Lung (tissue), 12 donors: ENCODE measurements around the gene PPP1R3D. TPM values are rescaled to one million over a fixed set of nuclear protein-coding genes. Genes with fewer than 3 reads are reported as not detected.
"Not testable (repeated sequence)": the region's sequence is repeated elsewhere in the genome, so short reads cannot be mapped to it uniquely, and the experiment has no call there.

Experiments
- ATAC-seq: fragments of 200-7000 bp; cut with Tn5 transposase; one replicate; pipeline ENCODE4 v1.9.1; 2020; ENCODE audit warnings: moderate number of reproducible peaks; ENCODE audit not compliant: insufficient read depth, low FRiP score
- DNase-seq, 3 donors: peaks; one replicate each; pipeline ENCODE4 v3.0.0-alpha.2; 2013 to 2017
- H3K27ac ChIP-seq, 2 donors: one replicate each; pipeline ENCODE4 v1.5.1; 2013; ENCODE audit warnings: mild to moderate bottlenecking in 2 of 2, moderate library complexity in 2 of 2, control low read depth in 1 of 2, inconsistent platforms in 1 of 2, low read depth in 1 of 2, low read length in 1 of 2
- H3K27me3 ChIP-seq, 3 donors: one replicate each; pipeline ENCODE4 v1.5.1; 2013; ENCODE audit warnings: low read length in 2 of 3; ENCODE audit not compliant: control insufficient read depth in 3 of 3, insufficient read depth in 3 of 3
- H3K36me3 ChIP-seq, 4 donors: one replicate each; pipeline ENCODE4 v1.5.1; 2013; ENCODE audit warnings: low read length in 4 of 4, mild to moderate bottlenecking in 1 of 4, moderate library complexity in 1 of 4; ENCODE audit not compliant: control insufficient read depth in 4 of 4, insufficient read depth in 4 of 4
- H3K4me1 ChIP-seq, 5 donors: one replicate each; pipeline ENCODE4 v1.5.1; 2013; ENCODE audit warnings: low read length in 5 of 5, mild to moderate bottlenecking in 2 of 5, moderate library complexity in 1 of 5; ENCODE audit not compliant: control insufficient read depth in 5 of 5, insufficient read depth in 5 of 5
- H3K4me3 ChIP-seq: one replicate; pipeline ENCODE4 v1.5.1; 2013; ENCODE audit warnings: mild to moderate bottlenecking, control low read depth, moderate library complexity
- H3K9ac ChIP-seq, 2 donors: one replicate each; pipeline ENCODE4 v1.5.1; 2013; ENCODE audit warnings: low read length in 2 of 2, control low read depth in 1 of 2; ENCODE audit not compliant: insufficient read depth in 1 of 2
- H3K9me3 ChIP-seq, 4 donors: one replicate each; pipeline ENCODE4 v1.5.1; 2013; ENCODE audit warnings: low read length in 3 of 4, mild to moderate bottlenecking in 1 of 4, moderate library complexity in 1 of 4; ENCODE audit not compliant: control insufficient read depth in 4 of 4, insufficient read depth in 3 of 4
- CTCF ChIP-seq: IDR thresholded peaks from 2 replicates; pipeline ENCODE4 v1.5.1; 2012; ENCODE audit warnings: mild to moderate bottlenecking; ENCODE audit errors: control extremely low read depth, extremely low read depth
- WGBS, 2 donors: extraction: QIAGEN DNeasy Blood & Tissue Kit; methylation state at CpG; one replicate each; pipeline ENCODE4 v1.1.7; 2013; 5-methylcytosine and 5-hydroxymethylcytosine counted together
- polyA plus RNA-seq, 2 donors: library from polyadenylated mRNA; stranded (reverse); fragments of 200-250 nt; gene quantifications; one replicate each; pipeline ENCODE4 v1.2.1, GENCODE V29; 2013
- total RNA-seq, 2 donors: library from RNA; depleted of rRNA in 1 of 2; stranded (reverse); fragments of >200 nt in 1 of 2; gene quantifications; one replicate each; pipeline ENCODE4 v1.2.1, GENCODE V29; 2014 to 2021
- donor health status: control.
- donor health status: control.
- donor health status: Bipolar disorder and iron deficiency.
- donor health status: healthy.
- donor health status: DM: yes; HTN: yes; CAD: no.

PPP1R3D gene
- total and polyA plus RNA-seq, 4 donors: 3.8 to 11.8 (median 8.1) TPM

- ATAC-seq: no peak
- H3K9me3 ChIP-seq: no peaks in the 10 kb centered on the region
- DNase-seq: no peak
- H3K27ac ChIP-seq: no peak overlapping the region
- no peak for TF ChIP-seq CTCF
- H3K4me1 ChIP-seq: no peaks in the 10 kb centered on the region
- WGBS, 2 donors: 79 to 84% methylated on average over 1 of the region's 1 CpG
- no peaks in the 10 kb centered on the region for H3K36me3 ChIP-seq
- no peaks in the 10 kb centered on the region for H3K27me3 ChIP-seq
- no peak overlapping the region for H3K9ac ChIP-seq
- H3K4me3 ChIP-seq: no peak overlapping the region
Observed at GRCh38 chr20:59895908-59896307, 44.2 kb downstream of the PPP1R3D start.

DNA sequence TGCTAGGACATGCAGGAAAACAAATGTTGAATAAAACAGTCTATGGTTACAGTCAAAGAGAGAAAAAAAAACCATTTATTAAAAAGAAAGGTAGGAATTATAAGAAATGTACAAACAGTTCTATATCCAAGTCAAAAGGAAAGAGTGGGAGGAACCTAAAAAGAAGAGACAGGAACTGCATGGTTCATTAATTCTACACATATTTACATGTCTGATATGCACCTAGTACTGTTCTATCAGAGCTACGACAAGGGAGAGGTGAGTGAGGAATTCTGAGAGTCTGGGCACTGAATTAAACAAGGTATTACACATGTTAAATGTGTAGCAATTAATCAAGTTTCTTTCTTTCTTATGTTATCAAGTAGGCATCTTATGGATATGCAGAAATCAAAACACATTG lies 48.5 kb downstream of the PPP1R3D start:
- no peak for ATAC-seq
- no peak for DNase-seq
- WGBS, 2 donors: 83 to 89% methylated on average over 1 of the region's 1 CpG
- H3K9me3 ChIP-seq: no peaks in the 10 kb centered on the region
- no peak overlapping the region for H3K4me3 ChIP-seq
- H3K27ac ChIP-seq: no peak overlapping the region
- H3K9ac ChIP-seq: no peak overlapping the region
- H3K4me1 ChIP-seq: no peaks in the 10 kb centered on the region
- no peaks in the 10 kb centered on the region for H3K27me3 ChIP-seq
- no peaks in the 10 kb centered on the region for H3K36me3 ChIP-seq
- no peak for TF ChIP-seq CTCF

DNA sequence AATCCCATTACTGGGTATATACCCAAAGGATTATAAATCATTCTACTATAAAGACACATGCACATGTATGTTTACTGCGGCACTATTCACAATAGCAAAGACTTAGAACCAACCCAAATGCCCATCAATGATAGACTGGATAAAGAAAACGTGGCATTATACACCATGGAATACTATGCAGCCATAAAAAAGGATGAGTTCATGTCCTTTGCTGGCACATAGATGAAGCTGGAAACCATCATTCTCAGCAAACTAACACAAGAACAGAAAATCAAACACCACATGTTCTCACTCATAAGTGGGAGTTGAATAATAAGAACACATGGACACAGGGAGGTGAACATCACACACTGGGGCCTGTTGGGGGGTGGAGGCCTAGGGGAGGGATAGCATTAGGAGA lies 50.1 kb downstream of the PPP1R3D start:
- H3K4me3 ChIP-seq, DNase-seq, ATAC-seq, H3K36me3 ChIP-seq, H3K9ac ChIP-seq, H3K4me1 ChIP-seq, H3K27ac ChIP-seq, H3K9me3 ChIP-seq, H3K27me3 ChIP-seq: not testable (repeated sequence)
- 80 to 88% methylated on average over 2 of the region's 2 CpGs for WGBS, 2 donors

DNA sequence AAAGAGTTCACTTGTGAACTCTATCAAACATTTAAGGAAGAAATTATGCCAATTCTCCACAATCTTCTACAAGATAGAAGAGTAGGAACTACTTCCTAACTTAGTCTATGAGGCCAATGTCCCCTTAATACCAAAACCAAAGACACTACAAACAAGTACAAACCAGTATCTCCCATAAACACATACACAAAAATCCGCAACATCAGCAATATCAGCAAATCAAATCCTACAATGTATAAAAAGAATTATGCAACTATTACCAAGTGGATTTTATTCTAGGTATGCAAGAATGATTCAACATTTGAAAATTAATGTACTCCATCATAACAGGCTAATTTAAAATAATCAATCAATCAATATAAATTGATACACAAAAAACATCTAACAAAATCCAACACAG lies 52.1 kb downstream of the PPP1R3D start:
- WGBS, 2 donors: 95 to 99% methylated on average over 1 of the region's 1 CpG

More for the DNA sequence above, 52.1 kb downstream of the PPP1R3D start:
- ATAC-seq (no peak), DNase-seq (no peak)
- no peak overlapping the region for H3K9ac ChIP-seq
- no peak overlapping the region for H3K27ac ChIP-seq
- no peaks in the 10 kb centered on the region for H3K9me3 ChIP-seq
- no peaks in the 10 kb centered on the region for H3K4me1 ChIP-seq
- no peaks in the 10 kb centered on the region for H3K27me3 ChIP-seq
- TF ChIP-seq CTCF: no peak
- no peak overlapping the region for H3K4me3 ChIP-seq
- no peaks in the 10 kb centered on the region for H3K36me3 ChIP-seq

Other genes with a start within 250 kb of the PPP1R3D start
- 1 to 10 TPM; 1.9 to 6.7 TPM for gene SYCP2, start 6.7 kb downstream of the PPP1R3D start, total RNA-seq
- 1 to 10 TPM; 1.0 to 3.1 TPM for gene SYCP2, start 6.7 kb downstream of the PPP1R3D start, polyA plus RNA-seq
- 10 to 100 TPM; 15.1 to 18.5 TPM for gene FAM217B, start 84 bp upstream of the PPP1R3D start, total RNA-seq
- 1 to 10 TPM; 4.9 to 5.3 TPM for gene FAM217B, start 84 bp upstream of the PPP1R3D start, polyA plus RNA-seq
- 10 to 100 TPM in 1 of 2 donors, 1 to 10 TPM in 1; 9.8 to 11.3 TPM for gene CDH26, start 18.1 kb upstream of the PPP1R3D start, total RNA-seq
- gene CDH26, start 18.1 kb upstream of the PPP1R3D start, polyA plus RNA-seq: 1 to 10 TPM; 5.7 to 5.8 TPM